GM12878 (cell line): ENCODE measurements around the gene ZBTB33.

Experiments
- POLR2AphosphoS5 ChIP-seq: IDR thresholded peaks from 2 replicates; pipeline ENCODE4 v1.6.1; 2011; ENCODE audit warnings: mild to moderate bottlenecking, low read length, inconsistent platforms
- RAD21 ChIP-seq: IDR thresholded peaks from 2 replicates; pipeline ENCODE4 v1.6.1; 2011; ENCODE audit warnings: mild to moderate bottlenecking, low read depth, low read length, moderate library complexity; ENCODE audit not compliant: insufficient read depth
- RCOR1 ChIP-seq: conservative IDR thresholded peaks from 2 replicates; pipeline ENCODE4 v1.6.1; 2012; ENCODE audit warnings: low read depth, low read length, improper control_type of control experiment
- RELA ChIP-seq: fragments of 450-650 bp; IDR thresholded peaks from 2 replicates; pipeline ENCODE4 v1.8.0; 2014; ENCODE audit warnings: borderline replicate concordance; ENCODE audit not compliant: partially characterized antibody
- YY1 ChIP-seq: IDR thresholded peaks from 2 replicates; pipeline ENCODE4 v1.6.1; 2011; ENCODE audit warnings: low read depth, mild to moderate bottlenecking, low read length
- TF ChIP-seq, protein P1 (sequence below), 3 experiments: IDR thresholded peaks in 2 of 3; conservative IDR thresholded peaks in 1 of 3; 2 replicates each; pipeline ENCODE4 v1.5.1; 2011; ENCODE audit warnings: low read depth in 3 of 3, low read length in 3 of 3, mild to moderate bottlenecking in 3 of 3, control low read depth in 2 of 3, moderate library complexity in 2 of 3, inconsistent platforms in 1 of 3, mixed read lengths in 1 of 3; ENCODE audit not compliant: control insufficient read depth in 2 of 3, insufficient read depth in 1 of 3; ENCODE audit errors: extremely low read depth in 1 of 3
- TF ChIP-seq, protein P2 (sequence below): fragments of 450-650 bp; IDR thresholded peaks from 2 replicates; pipeline ENCODE4 v1.6.1; 2017; ENCODE audit warnings: mild to moderate bottlenecking

- TF ChIP-seq, protein P1, sequence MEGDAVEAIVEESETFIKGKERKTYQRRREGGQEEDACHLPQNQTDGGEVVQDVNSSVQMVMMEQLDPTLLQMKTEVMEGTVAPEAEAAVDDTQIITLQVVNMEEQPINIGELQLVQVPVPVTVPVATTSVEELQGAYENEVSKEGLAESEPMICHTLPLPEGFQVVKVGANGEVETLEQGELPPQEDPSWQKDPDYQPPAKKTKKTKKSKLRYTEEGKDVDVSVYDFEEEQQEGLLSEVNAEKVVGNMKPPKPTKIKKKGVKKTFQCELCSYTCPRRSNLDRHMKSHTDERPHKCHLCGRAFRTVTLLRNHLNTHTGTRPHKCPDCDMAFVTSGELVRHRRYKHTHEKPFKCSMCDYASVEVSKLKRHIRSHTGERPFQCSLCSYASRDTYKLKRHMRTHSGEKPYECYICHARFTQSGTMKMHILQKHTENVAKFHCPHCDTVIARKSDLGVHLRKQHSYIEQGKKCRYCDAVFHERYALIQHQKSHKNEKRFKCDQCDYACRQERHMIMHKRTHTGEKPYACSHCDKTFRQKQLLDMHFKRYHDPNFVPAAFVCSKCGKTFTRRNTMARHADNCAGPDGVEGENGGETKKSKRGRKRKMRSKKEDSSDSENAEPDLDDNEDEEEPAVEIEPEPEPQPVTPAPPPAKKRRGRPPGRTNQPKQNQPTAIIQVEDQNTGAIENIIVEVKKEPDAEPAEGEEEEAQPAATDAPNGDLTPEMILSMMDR (IDR thresholded peaks at IDR 0.05 in 2 of 3, conservative IDR thresholded peaks at IDR 0.05 in 1 of 3; ENCODE audit: control insufficient read depth in 2 of 3, extremely low read depth in 1 of 3, insufficient read depth in 1 of 3, low read depth in 3 of 3, low read length in 3 of 3): no peak
- no peak for TF ChIP-seq RELA
- TF ChIP-seq POLR2AphosphoS5: no peak
- TF ChIP-seq, protein P2, sequence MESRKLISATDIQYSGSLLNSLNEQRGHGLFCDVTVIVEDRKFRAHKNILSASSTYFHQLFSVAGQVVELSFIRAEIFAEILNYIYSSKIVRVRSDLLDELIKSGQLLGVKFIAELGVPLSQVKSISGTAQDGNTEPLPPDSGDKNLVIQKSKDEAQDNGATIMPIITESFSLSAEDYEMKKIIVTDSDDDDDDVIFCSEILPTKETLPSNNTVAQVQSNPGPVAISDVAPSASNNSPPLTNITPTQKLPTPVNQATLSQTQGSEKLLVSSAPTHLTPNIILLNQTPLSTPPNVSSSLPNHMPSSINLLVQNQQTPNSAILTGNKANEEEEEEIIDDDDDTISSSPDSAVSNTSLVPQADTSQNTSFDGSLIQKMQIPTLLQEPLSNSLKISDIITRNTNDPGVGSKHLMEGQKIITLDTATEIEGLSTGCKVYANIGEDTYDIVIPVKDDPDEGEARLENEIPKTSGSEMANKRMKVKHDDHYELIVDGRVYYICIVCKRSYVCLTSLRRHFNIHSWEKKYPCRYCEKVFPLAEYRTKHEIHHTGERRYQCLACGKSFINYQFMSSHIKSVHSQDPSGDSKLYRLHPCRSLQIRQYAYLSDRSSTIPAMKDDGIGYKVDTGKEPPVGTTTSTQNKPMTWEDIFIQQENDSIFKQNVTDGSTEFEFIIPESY: no peak
- no peak for TF ChIP-seq YY1
- no peak for TF ChIP-seq RCOR1
- no peak for TF ChIP-seq RAD21
These were observed 31.1 kb downstream of the ZBTB33 start for GRCh38 chrX:120281761-120282160.
